Eye (tissue), 1 donor: ENCODE results near the gene RIN2.
"Not testable (repeated sequence)": the region's sequence is repeated elsewhere in the genome, so short reads cannot be mapped to it uniquely, and the experiment has no call there.

Source experiments
- DNase-seq: peaks from one replicate; pipeline ENCODE4 v3.0.0-alpha.2; 2015

The RIN2 gene

DNA sequence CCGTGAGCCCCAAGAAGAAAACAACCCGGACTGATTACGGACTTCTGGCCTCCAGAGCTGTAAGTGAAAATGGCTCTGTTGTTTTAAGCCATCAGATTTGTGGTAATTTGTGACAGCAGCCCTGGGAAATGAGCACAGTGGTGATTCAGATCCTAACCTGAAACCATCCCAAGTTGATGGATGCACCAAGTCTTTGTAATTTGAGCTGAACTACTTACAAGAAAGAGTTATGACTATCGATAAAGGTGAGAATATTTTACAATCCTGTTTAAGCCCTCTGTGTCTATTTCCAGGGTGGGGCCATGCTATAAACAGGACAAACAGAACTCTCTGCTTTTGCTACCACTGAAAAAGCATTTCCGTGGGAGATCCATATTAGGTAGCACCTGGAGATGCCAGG is 19.1 kb upstream of the RIN2 start:
- no peak for DNase-seq

DNA sequence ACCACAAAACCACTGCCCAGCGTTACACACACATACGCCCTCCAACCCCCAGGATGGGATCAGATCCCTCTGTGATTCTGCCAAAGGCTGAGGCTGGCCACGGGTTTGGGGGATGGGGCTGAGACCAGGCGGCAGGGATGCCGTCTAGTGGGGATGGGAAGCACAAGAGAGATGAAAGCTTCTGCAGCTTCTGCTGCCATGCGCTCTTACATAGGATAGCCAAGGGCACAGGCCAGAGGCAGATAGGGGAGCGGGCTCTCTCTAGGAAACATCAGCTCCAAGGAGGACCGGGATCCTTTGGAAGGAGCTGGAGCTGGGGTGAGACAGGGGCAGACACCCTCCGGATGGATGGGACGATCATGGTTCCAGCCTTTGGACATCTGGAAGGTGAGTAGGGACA is 18.7 kb upstream of the RIN2 start:
- no peak for DNase-seq

DNA sequence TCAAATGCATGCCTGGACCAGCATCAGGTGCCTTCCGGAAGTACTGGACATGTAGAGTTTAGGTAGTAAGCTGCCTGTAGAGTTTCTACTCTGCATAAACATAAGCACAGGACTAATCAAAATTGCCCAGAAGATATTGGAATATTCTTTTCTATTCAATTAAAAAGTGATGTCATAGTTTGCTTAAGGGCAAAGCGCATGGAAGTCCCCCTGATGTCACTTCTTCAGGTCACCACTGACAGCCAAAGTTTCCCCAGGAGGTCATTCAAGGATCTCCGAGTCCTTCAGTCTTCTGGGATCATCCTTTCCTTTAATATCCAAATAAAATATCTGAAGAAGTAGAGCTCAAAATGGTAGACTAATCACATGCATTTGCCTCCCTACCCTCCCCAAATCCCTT is 17.5 kb upstream of the RIN2 start:
- DNase-seq, result no peak

DNA sequence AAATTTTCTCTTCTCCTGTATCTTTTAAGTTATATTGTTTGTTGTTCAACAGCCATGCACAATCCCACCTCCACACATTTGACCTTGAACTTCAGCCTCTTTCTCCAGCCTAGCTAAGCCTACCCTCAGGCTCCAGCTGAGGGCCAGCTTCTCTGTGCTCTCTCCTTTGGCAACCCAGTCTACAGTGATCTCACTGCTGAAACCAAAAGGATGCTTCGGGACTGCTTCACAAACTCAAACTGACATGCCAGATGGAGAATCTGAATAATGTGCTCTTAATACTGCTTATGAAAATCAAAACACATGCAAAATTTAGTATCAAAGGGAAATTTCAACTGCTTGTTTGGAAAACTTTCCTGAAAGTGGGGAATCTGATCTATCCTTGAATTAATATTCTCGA is 16.1 kb upstream of the RIN2 start:
- DNase-seq, result no peak

DNA sequence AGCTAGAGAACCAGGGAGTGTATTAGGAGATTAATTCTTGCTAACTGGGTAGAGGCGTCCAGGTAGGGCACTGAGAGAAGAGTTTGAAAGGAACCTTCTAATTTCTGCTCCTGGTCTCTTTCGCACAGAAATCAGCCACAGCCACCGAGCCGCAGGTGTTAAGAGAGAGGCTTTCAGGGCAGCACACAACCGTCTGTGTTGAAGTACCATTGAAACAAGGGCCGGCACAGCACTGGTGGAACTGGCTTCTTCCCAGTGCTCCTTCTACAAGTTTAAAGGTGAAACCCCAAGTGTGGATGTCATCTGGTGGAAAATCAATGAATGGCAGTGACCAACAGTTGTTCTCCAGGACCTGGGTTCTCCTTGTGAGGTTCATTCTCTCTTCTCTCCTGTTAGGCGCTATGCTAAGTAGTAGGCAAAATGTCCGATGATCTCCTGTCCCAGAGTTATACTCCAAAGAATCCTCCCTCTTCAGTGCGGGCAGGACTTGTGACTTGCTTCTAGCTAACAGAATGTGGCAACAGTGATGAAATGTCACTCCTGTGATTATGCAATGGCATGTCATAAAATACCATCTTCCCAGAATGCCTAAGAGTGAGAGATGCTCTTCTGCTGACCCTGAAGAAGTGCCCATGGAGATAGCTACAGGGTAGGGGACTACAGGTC is 15.0 kb upstream of the RIN2 start:
- no peak for DNase-seq

DNA sequence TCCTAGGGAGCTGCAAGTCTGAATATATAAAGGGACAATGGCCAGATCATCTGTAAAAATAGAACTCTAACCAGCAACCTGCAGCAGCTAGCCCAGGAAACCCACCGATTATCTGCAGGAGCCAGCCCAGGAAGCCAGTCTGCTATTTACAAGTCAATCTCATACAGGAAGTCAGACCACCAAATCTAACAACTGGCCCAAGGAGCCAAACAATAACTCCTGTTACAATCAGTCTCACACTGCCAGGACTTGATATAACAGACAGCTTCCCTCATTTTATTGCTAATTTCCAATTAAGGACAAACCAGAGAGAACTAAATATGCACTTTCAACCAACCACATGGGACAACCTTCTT is 14.4 kb upstream of the RIN2 start:
- no peak for DNase-seq

DNA sequence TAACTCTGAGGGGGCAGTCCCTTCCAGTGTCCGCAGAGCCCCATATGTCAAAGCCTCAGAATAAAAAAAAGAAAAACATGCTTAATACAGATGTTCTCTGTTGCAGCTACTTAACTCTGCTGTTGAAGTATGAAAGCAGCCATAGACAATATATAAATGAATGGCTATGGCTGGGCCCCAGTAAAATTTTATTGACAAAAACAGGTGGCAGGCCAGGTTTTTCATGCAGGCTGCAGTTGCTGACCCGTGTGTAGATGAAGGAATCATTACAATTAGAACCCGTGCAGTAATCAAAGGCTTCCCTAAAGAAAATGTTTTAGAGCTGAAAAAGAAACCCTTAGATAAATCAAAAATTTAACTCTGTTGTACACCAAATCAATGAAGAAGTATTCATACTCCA is 13.0 kb upstream of the RIN2 start:
- no peak for DNase-seq

DNA sequence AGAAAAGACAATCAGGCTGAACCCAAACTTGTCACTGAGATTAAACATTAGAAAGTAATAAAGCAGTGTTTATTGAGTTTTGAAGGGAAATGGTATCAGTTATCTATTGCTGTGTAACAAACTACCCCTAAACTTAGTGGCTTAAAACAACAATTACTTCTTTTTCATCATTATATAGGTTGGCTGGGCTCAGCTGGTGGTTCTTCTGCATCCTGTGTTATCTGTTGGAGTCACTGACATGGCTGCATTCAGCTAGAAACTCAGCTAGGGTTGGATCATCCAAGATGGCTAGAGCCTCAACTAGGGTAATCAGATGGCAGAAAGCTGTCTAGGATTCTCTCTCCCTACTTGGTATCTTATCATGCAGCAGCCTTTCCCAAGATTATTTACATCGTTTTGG is 12.5 kb upstream of the RIN2 start:
- no peak for DNase-seq

DNA sequence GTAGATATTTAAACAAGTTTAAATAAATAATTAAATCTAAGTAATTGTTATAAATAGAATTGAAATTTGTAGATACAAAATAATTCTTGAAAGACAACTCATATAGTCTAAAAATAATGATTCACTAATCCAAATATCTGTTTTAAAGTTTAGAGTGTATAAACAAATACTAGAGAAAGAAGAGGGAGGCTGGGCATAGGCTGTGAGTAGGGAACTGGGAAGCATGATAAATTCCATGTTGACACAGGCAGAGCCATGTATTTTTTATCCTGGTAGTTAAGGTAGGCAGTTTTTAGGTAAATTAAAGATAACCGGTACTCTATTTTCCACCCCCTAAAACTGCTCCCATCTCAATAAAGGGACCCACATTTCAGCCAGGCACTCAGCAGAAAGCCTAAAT is 11.7 kb upstream of the RIN2 start:
- DNase-seq, result no peak

DNA sequence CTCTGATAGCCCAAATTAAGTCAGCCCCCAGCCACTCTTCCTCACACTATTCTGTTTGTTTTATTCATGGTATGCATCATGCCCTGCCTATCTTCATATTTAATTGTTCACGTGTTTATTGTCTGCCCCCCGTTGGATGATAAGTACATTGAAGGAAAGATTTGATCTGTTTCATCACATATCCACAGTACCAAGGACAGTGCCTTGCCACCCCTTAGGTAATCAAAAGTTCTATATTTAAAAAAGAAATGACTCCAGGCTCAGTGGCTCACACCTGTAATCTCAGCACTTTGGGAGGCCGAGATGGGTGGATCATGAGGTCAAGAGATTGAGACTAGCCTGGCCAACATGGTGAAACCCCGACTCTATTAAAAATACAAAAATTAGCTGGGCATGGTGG is 10.2 kb upstream of the RIN2 start:
- DNase-seq, result no peak

DNA sequence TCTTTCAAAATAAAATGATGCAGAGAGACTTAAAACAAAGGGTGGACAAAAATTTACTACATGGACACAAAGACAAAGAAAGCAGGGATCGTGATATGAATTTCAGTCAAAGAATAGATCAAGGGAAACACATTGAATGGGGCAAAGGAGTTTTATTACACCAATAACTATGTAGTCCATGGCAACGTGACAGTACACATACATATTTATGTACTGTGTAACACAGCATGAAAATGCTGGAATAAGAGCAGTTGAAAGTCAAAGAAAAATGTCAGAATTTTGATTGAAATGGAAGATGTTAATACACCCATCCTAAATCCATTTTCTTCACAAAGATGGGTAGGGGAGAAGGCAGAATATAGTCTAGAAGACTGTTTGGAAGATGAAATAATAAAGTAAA is 9.4 kb upstream of the RIN2 start:
- DNase-seq, result no peak

DNA sequence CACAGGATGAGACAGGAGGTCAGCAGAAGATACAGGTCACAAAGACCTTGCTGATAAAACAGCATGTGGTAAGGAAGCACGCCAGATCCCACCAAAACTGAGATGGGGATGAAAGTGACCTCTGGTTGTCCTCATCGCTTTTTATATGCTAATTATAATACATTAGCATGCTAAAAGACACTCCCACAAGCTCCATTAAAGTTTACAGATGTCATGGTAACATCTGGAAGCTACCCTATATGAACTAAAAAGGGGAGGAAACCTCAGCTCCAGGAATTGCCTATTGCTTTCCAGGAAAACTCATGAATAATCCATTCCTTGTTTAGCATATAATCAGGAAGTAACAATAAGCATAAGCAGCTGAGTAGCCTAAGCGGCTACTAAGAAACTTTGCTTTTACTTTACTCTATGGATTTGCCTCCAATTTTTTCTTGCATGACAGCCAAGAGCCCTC is 8.4 kb upstream of the RIN2 start:
- DNase-seq, result no peak

DNA sequence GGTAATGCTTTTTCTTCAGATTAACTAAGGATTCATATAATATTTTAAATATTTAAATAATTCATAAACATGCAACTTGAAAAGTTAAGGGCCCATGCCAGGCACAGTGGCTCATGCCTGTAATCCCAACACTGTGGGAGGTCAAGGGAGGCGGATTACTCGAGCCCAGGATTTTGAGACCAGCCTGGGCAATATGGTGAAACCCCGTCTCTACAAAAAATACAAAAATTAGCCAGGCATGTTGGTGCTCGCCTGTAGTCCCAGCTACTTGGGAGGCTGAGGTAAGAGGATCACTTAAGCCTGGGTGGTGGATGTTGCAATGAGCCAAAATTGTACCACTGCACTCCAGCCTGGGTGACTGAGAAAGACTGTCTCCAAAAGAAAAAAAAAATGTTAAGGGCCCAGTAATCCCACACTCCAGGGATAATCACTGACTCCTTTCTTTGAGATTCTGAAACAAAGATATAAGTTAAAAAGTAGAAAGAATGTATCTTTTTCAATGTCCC is 7.9 kb upstream of the RIN2 start:
- no peak for DNase-seq

DNA sequence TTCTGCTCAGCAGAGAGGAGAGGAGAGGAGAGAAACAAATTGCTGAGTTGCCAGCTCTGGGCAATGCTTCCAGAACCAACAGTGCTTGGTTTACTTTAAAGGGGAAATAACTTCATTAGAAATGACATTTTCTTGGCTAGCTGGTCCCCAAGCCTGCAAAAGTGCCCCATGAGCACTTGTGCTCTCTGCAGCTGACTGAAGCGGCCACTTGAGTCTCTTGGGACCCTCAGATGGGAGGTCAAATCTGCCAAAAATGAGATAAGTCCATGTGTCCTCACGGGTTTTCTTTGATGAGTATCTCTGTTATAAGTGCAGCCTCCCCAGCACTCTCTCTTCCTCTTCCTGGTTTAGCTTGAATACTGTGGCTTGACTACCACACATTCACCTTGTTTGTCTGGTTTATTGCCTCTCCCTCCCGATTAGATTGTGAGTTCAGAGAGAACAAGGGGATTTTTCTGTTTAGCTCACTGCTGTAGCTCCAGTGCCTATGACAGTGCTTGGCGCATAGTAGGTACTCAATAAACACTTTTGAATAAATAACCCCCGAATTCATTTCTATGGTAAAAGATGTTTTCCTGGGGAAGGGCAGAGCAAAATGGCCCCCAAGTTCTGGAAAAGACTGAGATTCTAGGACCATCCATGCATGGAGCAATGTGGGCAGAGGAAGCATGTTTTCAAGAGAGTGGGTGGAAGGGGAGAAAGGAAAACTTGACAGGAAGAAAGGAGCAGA is 7.0 kb upstream of the RIN2 start:
- no peak for DNase-seq

DNA sequence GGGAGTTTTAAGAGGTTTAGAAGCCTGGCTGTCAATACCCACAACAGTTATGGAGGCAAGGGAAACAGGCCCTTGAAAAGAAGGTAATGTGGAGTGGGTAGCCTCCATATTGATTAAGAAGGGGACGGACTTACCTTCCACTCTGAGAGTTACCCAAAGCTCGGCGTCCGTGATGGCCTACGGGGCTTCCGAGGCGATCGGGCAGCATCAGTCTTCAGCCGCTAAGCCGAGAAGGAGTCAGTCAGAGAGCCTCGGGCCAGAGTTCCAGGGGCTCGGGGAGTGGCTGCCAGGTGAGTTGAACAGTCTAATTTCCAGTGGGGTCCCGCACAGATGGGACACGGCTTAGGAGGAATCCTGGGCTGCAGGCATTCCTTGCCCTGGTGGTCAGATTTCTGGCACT is 3.9 kb upstream of the RIN2 start:
- not testable (repeated sequence) for DNase-seq

DNA sequence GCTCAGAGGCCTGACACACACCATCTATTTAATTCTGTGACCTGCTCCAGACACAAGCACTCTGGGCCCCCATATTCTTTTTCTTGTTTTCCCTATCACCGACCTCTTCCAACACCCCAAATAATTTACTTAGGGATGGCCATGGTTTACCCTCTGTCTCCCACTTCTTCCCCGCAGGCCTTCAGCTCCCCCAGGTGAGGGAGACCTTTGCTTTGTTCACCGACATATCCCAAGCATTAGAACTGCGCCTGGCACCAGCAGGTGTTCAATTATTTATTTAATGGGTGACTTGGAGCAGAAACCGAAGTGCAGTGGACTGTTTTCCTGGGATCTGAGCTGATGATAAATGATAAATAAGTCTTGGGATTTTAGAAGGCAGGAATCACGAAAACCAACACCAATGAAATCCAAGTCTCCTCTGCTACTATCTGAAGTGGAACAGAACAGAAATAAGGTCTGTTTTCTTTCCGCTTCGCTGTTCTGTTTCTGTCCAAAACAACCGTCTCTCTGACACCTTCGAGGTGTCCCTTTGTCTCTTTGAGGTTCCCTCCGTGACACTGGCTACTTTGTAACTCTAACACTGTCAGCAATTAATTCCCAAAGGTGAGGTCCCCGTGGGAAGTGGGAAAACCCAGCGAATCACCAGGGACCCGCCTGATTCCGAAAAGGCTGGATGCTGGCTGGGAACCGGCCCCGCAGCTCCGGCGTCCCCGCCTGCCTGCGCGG is 1.1 kb upstream of the RIN2 start:
- peak; percentile 80 for DNase-seq

DNA sequence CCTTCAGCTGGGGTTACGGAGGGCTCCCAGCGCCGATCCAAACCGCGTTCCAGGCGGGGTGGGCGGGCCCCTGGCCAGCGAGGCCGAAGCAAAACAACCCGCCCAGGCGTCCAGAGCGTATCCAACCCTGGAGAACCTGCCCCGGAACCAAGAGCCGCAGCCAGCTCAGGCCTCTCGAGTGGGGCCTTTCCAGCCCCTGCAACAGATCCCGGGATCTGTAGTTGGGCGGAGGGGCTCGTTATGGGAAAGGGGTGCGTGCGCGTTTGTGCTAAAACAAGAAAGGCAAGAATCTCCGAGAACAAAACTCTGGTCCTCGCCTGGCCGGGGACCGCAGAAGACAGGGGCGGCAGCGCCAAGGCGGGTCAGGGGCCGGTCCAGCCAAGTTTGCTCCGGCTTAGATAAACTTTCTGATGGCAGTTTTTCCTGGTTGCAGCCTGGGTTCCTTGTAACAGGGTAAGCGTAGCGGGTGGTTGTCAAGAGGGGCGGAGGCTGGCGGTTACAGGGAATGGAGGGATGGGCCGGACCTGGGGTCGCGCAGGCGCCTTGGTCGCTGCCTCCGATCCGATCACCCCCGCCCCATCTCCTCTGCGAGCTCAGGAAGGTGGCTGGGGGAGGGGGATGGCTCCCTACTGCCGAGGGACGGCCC is 448 bp upstream of the RIN2 start:
- DNase-seq, result peak; percentile 98

DNA sequence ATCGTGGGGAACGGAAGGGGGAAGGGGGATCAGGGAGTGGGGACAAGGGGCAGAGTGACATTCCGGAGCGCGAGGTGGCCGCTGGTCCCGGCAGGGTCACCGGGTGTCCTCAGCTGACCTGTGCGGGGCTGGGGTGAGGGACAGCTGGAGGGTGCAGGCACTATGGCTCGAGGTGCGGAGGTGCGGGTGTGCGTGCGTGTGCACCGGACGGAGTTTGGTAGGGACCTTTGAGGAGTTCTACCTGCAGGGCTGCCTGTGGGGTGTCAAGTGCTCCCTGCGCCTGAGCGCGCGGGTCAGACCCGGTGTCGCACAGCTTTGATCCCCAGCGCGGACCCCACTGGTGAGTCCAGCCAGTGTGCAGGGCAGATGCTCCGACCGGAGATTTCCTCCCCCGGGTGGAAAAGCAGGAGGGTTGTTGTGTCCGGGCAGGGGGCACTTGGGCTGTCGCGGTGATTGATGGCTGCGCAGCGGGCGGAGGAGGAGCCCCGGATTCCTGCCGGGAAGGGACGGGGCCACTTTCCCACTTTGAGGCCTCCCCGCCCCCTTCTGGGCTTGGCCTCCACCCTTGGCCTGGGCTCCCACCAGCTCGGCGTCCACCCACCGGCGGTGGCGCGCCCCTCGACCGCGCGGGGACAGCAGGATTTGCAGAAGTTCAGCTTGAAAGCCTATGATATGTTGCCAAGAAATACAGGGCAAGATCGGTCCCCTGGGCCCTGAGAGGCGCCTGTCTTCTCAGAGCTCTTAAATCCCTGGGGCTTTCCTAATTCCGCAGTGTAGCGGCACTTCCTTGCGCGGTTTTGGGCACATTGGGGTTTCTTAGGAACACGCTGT is 658 bp downstream of the RIN2 start:
- DNase-seq, result peak; percentile 88

DNA sequence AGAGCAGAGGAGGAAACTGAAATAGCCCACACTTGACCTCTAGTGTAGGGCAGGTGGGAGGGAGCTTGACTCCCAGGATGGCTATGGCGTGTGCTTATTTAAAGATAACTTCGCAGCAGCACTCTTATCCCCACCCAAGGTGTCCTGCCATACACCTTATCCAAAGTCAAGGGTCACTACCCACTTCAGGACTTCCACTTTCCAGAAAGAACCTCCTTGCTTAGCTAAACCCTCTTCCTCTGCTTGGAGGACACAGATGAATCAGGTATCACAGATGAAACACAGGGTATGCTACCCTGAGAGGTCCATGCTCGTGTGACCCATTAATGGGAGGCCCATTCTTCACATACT is 2.3 kb downstream of the RIN2 start:
- DNase-seq, result no peak

DNA sequence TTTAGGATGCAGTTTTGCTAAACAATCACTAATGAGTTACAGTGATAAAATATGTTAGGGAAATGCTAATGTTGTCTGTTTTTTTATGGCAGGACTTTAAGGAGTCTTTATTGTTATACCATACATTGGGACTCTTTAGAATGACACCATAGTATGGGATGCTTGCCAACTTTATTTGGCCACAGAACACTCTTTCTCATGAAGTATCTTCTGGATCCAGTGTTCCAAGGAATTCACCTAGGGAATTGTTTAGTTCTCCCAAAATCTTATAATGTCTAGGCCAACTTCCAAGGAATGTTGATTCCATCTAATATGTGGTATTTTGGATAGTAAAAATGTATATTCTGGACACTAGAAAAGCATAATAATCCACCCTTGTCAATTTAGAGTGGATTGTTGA is 3.3 kb downstream of the RIN2 start:
- no peak for DNase-seq

DNA sequence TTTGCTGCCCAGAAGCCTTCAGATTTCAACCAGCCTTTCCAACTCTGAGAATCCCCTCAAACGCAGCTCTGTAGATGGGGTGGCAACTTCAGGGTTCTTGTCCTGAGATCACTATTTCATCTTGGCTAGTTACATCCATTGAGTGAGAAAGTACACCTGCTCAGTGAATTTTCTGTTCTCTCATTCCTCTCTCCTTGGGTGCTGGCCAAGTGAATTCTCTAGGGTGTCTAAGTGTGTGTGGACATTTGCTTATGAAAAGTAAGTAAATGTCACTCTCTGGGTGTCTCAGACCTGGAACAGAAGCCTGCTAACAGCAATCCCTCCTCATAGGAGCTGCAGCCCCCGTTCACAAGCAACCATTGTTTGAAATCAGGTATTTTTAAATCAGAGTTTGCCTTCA is 3.8 kb downstream of the RIN2 start:
- no peak for DNase-seq

DNA sequence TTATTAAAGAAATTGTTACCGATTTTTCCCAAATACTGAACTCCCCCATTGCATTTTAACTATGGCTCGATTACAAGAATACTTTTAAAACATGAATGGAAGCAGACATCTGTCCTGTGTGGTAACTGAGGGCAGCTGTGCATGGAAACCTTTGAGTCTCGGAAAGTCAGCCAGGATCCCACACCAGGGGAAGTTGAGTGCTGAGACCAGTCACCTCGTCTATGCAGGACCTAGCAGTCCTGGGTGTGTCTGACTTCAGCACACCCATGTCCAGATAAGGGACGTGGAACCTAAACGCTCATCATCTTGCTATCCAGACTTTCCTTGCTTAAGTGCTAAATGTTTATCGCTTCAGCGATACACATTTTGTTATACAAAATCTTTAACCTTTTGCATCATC is 6.1 kb downstream of the RIN2 start:
- DNase-seq, result no peak

DNA sequence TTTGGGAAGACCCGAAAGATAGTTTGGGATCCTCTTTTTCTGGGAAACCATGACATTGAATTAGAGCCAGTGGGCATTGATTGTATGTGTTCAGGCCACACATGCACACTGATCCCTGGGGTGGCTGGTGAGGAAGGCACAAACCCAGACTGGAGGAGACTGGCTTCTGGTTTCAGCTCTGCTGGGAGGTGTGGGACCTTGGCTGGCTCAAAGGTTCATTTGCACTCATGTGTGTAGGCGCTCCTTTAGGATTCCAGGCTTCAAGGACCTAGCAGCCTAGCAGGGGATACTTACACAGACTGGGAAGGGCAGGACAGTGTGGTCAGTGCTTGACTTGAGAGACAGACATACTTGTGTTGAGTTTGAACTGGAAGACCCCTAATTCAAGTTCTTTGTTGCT is 7.2 kb downstream of the RIN2 start:
- DNase-seq, result no peak
